ENCODE results near the gene MYO1B. TPM values are rescaled to one million over a fixed set of nuclear protein-coding genes. Genes with fewer than 3 reads are reported as not detected.

Gene MYO1B
- total and polyA plus RNA-seq, 4 donors, result 46.0 to 286 (median 88.1) TPM

- Histone ChIP-seq H3K9me3 (ENCODE audit: control insufficient read depth in 4 of 4, insufficient read depth in 3 of 4, low read length in 3 of 4) (no peaks in the 10 kb centered on the region), H3K27me3 (ENCODE audit: control insufficient read depth in 3 of 3, insufficient read depth in 3 of 3, low read length in 2 of 3) (no peaks in the 10 kb centered on the region), H3K36me3 (ENCODE audit: control insufficient read depth in 4 of 4, insufficient read depth in 4 of 4, low read length in 4 of 4) (peaks cover 0 to 15% (median 2%) of the 10 kb centered on the region in 4 donors), H3K27ac (ENCODE audit: low read depth in 1 of 2, low read length in 1 of 2) (no peak overlapping the region), H3K4me1 (ENCODE audit: control insufficient read depth in 5 of 5, insufficient read depth in 5 of 5, low read length in 5 of 5) (peaks cover 0 to 6% (median 4%) of the 10 kb centered on the region in 5 donors), H3K9ac (ENCODE audit: insufficient read depth in 1 of 2, low read length in 2 of 2) (no peak overlapping the region), H3K4me3 (no peak overlapping the region)
- no peak for DNase-seq
- WGBS, 2 donors, result 69 to 81% methylated on average over 2 of the region's 2 CpGs
- no peak for ATAC-seq (ENCODE audit: insufficient read depth, low FRiP score)
- TF ChIP-seq CTCF (IDR thresholded peaks at IDR 0.05; ENCODE audit: control extremely low read depth, extremely low read depth), result no peak
Observed at GRCh38 chr2:191274413-191274815, 29.2 kb downstream of the MYO1B start.

GRCh38 chr2:191276792-191277465, 31.7 kb downstream of the MYO1B start:
- no peak for ATAC-seq (ENCODE audit: insufficient read depth, low FRiP score)
- no peak overlapping the region for H3K27ac ChIP-seq (ENCODE audit: low read depth in 1 of 2, low read length in 1 of 2)
- DNase-seq, result no peak
- TF ChIP-seq CTCF (IDR thresholded peaks at IDR 0.05; ENCODE audit: control extremely low read depth, extremely low read depth), result no peak
- WGBS, 2 donors, result 83 to 90% methylated on average over 5 of the region's 5 CpGs
- no peak overlapping the region for H3K4me3 ChIP-seq
- peaks cover 0 to 6% (median 0%) of the 10 kb centered on the region in 5 donors for H3K4me1 ChIP-seq (ENCODE audit: control insufficient read depth in 5 of 5, insufficient read depth in 5 of 5, low read length in 5 of 5)
- no peak overlapping the region for H3K9ac ChIP-seq (ENCODE audit: insufficient read depth in 1 of 2, low read length in 2 of 2)
- H3K36me3 ChIP-seq (ENCODE audit: control insufficient read depth in 4 of 4, insufficient read depth in 4 of 4, low read length in 4 of 4), result peaks cover 0 to 25% (median 6%) of the 10 kb centered on the region in 4 donors
- no peaks in the 10 kb centered on the region for H3K9me3 ChIP-seq (ENCODE audit: control insufficient read depth in 4 of 4, insufficient read depth in 3 of 4, low read length in 3 of 4)
- no peaks in the 10 kb centered on the region for H3K27me3 ChIP-seq (ENCODE audit: control insufficient read depth in 3 of 3, insufficient read depth in 3 of 3, low read length in 2 of 3)

GRCh38 chr2:191280290-191280689, 35.1 kb downstream of the MYO1B start:
- no peak overlapping the region for H3K27ac ChIP-seq (ENCODE audit: low read depth in 1 of 2, low read length in 1 of 2)
- WGBS, 2 donors, result 90 to 92% methylated on average over 7 of the region's 7 CpGs
- H3K36me3 ChIP-seq (ENCODE audit: control insufficient read depth in 4 of 4, insufficient read depth in 4 of 4, low read length in 4 of 4), result peaks cover 0 to 23% (median 10%) of the 10 kb centered on the region in 4 donors
- H3K4me3 ChIP-seq, result no peak overlapping the region
- no peak for DNase-seq
- H3K4me1 ChIP-seq (ENCODE audit: control insufficient read depth in 5 of 5, insufficient read depth in 5 of 5, low read length in 5 of 5), result peaks cover 0 to 5% (median 0%) of the 10 kb centered on the region in 5 donors
- H3K27me3 ChIP-seq (ENCODE audit: control insufficient read depth in 3 of 3, insufficient read depth in 3 of 3, low read length in 2 of 3), result no peaks in the 10 kb centered on the region
- no peak for TF ChIP-seq CTCF (IDR thresholded peaks at IDR 0.05; ENCODE audit: control extremely low read depth, extremely low read depth)
- no peak for ATAC-seq (ENCODE audit: insufficient read depth, low FRiP score)
- H3K9me3 ChIP-seq (ENCODE audit: control insufficient read depth in 4 of 4, insufficient read depth in 3 of 4, low read length in 3 of 4), result no peaks in the 10 kb centered on the region
- H3K9ac ChIP-seq (ENCODE audit: insufficient read depth in 1 of 2, low read length in 2 of 2), result no peak overlapping the region
